ENCODE measurements around the gene SIRT2. TPM values are rescaled to one million over a fixed set of nuclear protein-coding genes. Genes with fewer than 3 reads are reported as not detected.

SIRT2 gene
- total and polyA plus RNA-seq, 11 donors = 51.0 to 158 (median 62.4) TPM

DNA sequence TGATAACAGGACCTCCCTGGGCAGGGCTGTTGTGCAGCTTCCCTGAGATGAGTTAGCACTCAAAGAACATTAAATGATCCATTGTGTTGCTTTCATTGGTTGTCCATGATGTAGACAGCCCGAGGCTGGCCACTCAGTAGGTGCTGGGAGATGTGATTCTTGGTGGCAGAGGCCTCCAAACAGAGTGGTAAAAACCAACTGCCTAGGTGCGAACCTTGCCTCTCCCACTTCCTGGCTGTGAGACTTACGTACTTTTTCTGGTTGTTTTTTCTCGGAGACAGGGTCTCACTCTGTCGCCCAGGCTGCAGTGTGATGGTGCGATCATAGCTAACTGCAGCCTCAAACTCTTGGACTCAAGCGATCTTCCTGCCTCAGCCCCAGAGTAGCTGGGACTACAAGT, 25.0 kb upstream of the SIRT2 start:
- TF ChIP-seq, protein P1, sequence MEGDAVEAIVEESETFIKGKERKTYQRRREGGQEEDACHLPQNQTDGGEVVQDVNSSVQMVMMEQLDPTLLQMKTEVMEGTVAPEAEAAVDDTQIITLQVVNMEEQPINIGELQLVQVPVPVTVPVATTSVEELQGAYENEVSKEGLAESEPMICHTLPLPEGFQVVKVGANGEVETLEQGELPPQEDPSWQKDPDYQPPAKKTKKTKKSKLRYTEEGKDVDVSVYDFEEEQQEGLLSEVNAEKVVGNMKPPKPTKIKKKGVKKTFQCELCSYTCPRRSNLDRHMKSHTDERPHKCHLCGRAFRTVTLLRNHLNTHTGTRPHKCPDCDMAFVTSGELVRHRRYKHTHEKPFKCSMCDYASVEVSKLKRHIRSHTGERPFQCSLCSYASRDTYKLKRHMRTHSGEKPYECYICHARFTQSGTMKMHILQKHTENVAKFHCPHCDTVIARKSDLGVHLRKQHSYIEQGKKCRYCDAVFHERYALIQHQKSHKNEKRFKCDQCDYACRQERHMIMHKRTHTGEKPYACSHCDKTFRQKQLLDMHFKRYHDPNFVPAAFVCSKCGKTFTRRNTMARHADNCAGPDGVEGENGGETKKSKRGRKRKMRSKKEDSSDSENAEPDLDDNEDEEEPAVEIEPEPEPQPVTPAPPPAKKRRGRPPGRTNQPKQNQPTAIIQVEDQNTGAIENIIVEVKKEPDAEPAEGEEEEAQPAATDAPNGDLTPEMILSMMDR (IDR thresholded peaks at IDR 0.05) = no peak
- no peak for TF ChIP-seq POLR2A (IDR thresholded peaks at IDR 0.05)
- no peak for ATAC-seq
- Histone ChIP-seq H3K27me3 (no peaks in the 10 kb centered on the region), H3K4me1 (peaks cover 0 to 14% (median under 1%) of the 10 kb centered on the region in 12 donors), H3K27ac (peak overlapping the region in 1 of 12 donors; percentile 37), H3K36me3 (peaks cover 0 to 42% (median 31%) of the 10 kb centered on the region in 9 donors), H3K9me3 (no peaks in the 10 kb centered on the region), H3K4me3 (no peak overlapping the region)
- intact Hi-C loops (cut with DNase I) = loop anchor here in 4 of 10 donors (10.0 kb wide), 6 partner anchors 90 to 530 kb away; partner anchors contain the start of genes ECH1 (in 1 of the 4) and FAM98C (in 1 of the 4)
- no peak for DNase-seq
- WGBS, 4 donors = 93 to 98% (median 95%) methylated on average over 7 of the region's 7 CpGs

DNA sequence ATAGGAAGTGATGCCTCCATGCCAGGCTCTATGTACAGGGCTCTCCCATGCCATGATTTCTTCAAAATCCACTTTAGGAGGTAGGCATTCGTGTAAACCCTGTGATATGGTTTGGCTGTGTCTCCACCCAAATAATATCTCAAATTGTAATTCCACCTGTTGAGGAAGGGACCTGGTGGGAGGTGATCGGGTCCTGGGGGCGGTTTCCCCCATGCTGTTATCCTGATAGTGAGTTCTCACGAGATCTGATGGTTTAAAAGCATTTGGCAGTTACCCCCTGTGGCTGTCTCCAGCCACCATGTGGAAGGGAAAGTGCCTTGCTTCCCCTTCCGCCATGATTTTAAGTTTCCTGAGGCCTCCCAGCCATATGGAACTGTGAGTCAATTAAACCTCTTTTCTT, 23.1 kb upstream of the SIRT2 start:
- WGBS, 4 donors = 85 to 93% (median 88%) methylated on average over 5 of the region's 5 CpGs
- Histone ChIP-seq H3K36me3 (peaks cover 0 to 42% (median 31%) of the 10 kb centered on the region in 9 donors), H3K9me3 (no peaks in the 10 kb centered on the region), H3K4me3 (no peak overlapping the region), H3K27ac (no peak overlapping the region), H3K4me1 (no peaks in the 10 kb centered on the region), H3K27me3 (no peaks in the 10 kb centered on the region)
- TF ChIP-seq, protein P1 (IDR thresholded peaks at IDR 0.05) = no peak
- TF ChIP-seq POLR2A (IDR thresholded peaks at IDR 0.05) = no peak
- DNase-seq (peak in 1 of 5 donors; percentile 4), ATAC-seq (no peak)
- intact Hi-C loops (cut with DNase I) = loop anchor here in 4 of 10 donors (10.0 kb wide), 6 partner anchors 88 to 528 kb away; partner anchors contain the start of genes ECH1 (in 1 of the 4) and FAM98C (in 1 of the 4)

DNA sequence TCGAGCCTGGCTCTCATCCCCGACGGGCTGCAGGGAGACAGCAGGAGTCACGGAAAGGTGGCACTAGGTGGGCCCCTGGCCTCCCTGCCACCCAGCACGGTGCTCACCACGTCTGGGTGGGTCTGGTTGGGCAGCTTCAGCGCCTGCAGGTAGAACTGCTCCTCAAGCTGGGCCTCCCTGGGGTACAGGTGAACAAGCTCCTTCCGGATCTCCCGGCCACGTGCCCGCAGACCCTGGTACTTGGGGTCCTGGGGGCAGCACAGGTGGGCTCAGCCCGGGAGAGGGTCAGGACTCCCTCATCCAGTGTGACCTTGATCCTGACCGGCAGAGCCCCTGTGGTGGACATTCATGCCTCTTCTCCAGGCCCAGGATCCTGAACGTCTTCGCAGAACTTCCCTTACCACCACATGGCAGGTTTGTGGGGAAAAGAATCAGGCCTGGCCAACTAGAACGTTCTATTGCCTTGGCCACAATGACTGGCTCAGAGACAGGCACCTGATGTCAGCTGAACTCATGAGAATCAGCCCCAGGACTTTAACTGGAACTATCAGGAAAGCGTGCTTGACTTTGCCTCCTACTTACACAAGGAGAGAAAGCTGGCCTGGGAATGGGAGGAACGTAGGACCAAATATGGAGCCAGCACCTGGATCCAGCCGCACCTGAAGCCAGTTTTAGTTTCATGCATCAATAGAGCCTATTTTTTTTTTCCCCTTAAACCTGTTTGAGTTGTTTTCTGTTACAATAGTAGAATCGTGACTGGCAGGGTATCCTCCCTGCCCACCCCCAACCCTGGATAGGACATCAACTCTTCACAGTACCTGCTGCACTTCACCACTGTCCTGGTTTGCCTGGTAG, 22.2 kb upstream of the SIRT2 start:
- intact Hi-C loops (cut with DNase I) = loop anchor here in 4 of 10 donors (10.0 kb wide), 6 partner anchors 87 to 527 kb away; partner anchors contain the start of genes ECH1 (in 1 of the 4) and FAM98C (in 1 of the 4)
- TF ChIP-seq POLR2A (IDR thresholded peaks at IDR 0.05) = no peak
- TF ChIP-seq, protein P1 (IDR thresholded peaks at IDR 0.05) = no peak

More for the DNA sequence above, 22.2 kb upstream of the SIRT2 start:
- no peak overlapping the region for H3K27ac ChIP-seq
- no peaks in the 10 kb centered on the region for H3K9me3 ChIP-seq
- DNase-seq (peak in 1 of 5 donors; percentile 14), ATAC-seq (no peak)
- WGBS, 4 donors = 85 to 94% (median 90%) methylated on average over 12 to 20 of the region's 20 CpGs
- no peaks in the 10 kb centered on the region for H3K27me3 ChIP-seq
- H3K4me1 ChIP-seq = no peaks in the 10 kb centered on the region
- H3K36me3 ChIP-seq = peaks cover 0 to 42% (median 31%) of the 10 kb centered on the region in 9 donors
- no peak overlapping the region for H3K4me3 ChIP-seq
